ENCODE data around the gene CRCP.

- no peak for TF ChIP-seq CTCF (IDR thresholded peaks at IDR 0.05)
- TF ChIP-seq POLR2A (IDR thresholded peaks at IDR 0.05): no peak
Measured at GRCh38 chr7:66123175-66123528, 8.5 kb downstream of the CRCP start.

All from testis (tissue), 2 donors.